NCI-H82 treated with DMSO at 0.1 percent for 48 hours (cell line): Measurements from ENCODE around the gene WNT7A.

ENCODE experiments used
- DNase-seq: peaks from one replicate; lab custom pipeline; 2025; ENCODE audit not compliant: unreplicated experiment; lab: John Stamatoyannopoulos, UW

WNT7A gene

GRCh38 chr3:13885704-13886010, 5.8 kb upstream of the WNT7A start:
- DNase-seq = no peak

DNA sequence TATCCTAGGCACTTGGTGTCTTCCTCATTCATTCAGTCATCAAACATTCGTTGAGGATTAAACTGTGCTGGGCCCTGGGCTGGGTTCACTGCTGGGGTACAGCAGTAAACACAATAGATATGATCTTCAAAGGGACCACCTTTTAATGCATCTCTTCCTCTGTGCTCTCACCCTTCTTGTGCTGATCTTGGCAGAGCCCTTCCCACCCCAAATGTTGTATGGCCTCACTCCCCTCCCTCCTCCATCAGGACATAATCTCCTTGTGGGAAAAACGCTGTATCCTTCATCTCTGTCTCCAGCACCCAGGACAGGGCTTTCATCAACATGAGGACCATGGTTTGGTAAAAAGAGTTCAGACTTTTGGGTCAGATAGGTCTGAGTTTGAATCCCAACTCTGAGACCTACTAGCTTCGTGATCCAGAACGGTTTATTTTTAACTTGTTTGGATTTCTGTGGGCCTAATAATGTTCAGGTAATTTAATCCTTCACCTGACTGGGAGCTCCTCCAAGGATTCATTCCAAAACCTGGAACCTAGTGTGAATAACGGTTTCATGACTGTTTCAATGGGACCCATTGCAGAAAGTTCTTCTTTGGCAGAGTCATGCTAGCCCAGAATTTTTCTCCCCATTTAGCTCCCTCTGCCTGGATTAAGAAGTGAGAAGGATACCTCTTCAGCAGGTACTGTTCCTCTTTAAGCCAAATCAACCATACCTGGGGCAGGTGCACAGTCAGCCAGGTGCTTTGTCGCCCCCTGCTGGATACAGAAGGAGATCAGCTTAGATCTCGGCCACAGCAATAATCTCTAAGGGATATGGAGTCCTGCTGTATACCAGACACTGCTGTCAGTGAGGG, 5.2 kb upstream of the WNT7A start:
- peak; percentile 3 for DNase-seq

- DNase-seq = no peak
These were observed 3.8 kb upstream of the WNT7A start for GRCh38 chr3:13883681-13884080.

GRCh38 chr3:13882876-13883275, 3.0 kb upstream of the WNT7A start:
- DNase-seq = no peak

GRCh38 chr3:13881536-13882410, 1.9 kb upstream of the WNT7A start:
- no peak for DNase-seq

- no peak for DNase-seq
These were observed 913 bp upstream of the WNT7A start for GRCh38 chr3:13880811-13881156.

GRCh38 chr3:13879102-13879945, 547 bp downstream of the WNT7A start:
- DNase-seq = no peak

GRCh38 chr3:13878281-13879101, 1.4 kb downstream of the WNT7A start:
- no peak for DNase-seq

- DNase-seq = no peak
These were observed 2.0 kb downstream of the WNT7A start for GRCh38 chr3:13877911-13878280.

- no peak for DNase-seq
These were observed 3.3 kb downstream of the WNT7A start for GRCh38 chr3:13876451-13877100.

DNA sequence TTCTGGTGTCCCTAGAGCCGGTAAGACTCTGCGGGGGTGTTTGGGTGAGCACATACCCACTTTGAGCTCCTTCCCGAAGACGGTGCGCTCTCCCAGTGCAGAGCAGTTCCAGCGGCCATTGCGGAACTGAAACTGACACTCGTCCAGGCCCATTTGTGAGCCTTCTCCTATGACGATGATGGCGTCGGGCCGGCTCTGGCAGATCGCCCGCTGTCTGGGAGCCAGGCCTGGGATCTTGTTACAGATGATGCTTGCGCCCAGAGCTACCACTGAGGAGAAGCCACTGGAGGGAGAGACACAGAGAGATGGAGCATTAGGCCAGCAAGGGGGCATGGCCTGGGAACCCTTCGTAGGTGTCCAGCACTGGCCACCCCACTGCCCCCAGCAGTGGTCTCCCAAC, 5.0 kb downstream of the WNT7A start:
- DNase-seq = no peak

DNA sequence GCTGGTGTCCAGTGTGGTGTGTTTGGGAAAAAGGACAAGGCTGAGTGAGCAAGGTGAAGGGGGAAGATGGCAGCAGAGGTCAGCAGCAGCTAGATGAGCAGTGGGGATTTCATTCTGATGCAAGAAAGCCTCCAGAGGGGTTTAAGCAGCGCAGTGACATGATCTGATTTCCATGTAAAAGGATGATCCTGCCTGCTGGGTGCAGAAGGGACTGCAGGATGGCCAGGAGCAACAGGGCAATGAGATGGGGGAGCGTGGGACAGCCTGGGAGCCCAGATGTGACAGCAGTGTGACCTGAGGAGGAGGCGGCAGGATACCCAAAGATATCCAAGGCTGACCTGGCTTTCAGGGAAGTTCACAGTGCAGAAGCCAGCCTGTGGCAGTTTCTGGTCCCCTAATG, 6.1 kb downstream of the WNT7A start:
- DNase-seq = no peak

GRCh38 chr3:13872451-13872850, 7.4 kb downstream of the WNT7A start:
- DNase-seq = no peak

- no peak for DNase-seq
These were observed 8.1 kb downstream of the WNT7A start for GRCh38 chr3:13871791-13872190.

- no peak for DNase-seq
These were observed 9.0 kb downstream of the WNT7A start for GRCh38 chr3:13870902-13871301.

- DNase-seq = no peak
These were observed 10.0 kb downstream of the WNT7A start for GRCh38 chr3:13869761-13870343.

DNA sequence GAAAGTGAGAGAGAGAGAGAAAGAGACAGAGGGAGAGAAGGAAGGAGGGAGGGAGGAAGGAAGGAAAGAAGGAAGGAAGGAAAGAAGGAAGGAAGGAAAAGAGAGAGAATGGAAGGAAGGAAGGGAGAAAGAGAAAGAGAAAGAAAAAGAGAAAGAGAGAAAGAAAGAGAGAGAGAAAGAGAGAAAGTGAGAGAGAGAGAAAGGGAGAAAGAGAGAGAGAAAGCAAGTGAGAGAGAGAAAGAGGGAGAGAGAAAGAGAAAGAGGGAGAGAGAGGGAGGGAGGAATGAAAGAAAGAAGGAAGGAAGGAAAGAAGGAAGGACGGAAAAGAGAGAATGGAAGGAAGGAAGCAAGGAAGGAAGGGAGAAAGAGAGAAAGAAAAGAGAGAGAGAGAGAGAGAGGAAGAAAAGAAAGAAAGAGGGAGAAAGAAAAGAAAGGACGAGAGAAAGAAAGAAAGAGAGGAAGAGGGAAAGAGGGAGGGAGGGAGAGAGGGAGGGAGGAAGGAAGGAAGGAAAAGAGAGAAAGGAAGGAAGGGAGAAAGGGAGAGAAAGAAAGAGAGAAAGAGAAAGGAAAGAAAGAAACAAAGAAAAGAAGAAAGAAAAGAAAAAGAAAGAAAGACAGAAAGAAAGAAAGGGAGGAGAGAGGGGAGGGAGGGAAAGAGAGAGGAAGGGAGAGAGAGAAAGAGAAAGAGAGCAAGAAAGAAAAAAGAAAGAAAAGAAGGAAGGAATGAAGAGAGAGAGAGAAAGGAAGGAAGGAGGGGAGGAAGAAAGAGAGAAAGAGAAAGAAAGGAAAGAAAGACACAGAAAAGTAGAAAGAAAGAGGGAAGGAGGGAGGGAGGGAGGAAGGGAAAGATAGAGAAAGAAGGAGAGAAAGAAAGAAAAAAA, 10.8 kb downstream of the WNT7A start:
- no peak for DNase-seq

DNA sequence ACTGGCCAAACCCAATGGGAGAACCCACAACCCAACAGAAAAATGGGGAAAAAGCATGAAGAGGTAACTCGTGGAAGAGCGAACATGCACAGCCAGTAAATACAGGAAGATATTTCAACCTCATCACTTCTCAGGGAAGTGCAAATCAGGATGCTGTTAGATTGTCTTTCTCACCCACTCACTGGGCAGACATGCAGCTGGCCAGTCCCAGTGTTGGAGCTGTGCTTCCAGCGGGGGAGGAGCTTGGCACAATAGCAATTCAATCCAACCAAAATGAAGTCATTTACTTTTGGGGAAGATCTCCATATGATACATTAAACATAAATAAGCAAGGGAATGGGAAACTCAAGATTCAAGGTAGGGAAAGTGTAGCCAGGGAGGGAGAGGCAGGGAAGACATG, 12.1 kb downstream of the WNT7A start:
- DNase-seq = no peak
